T-helper 17 cell (primary cell): ENCODE measurements around the gene SCGB3A1. TPM values are rescaled to one million over a fixed set of nuclear protein-coding genes. Genes with fewer than 3 reads are reported as not detected.

Source experiments
- ATAC-seq: fragments of 150-1000 bp; cut with Tn5 transposase; 2 replicates; pipeline ENCODE4 v1.10.0; 2021; ENCODE audit warnings: mild to moderate bottlenecking, moderate library complexity
- DNase-seq, 3 donors: peaks; one replicate each; pipeline versions ENCODE4 v3.0.0 to v3.0.0-alpha.2; 2020 to 2021
- H3K9me3 ChIP-seq: one replicate; pipeline ENCODE4 v1.7.0; 2013; ENCODE audit warnings: low read length, mild to moderate bottlenecking; ENCODE audit not compliant: control insufficient read depth, poor library complexity, severe bottlenecking
- H3K27ac Mint-ChIP-seq: one replicate; pipeline ENCODE4 v1.8.0; 2022; ENCODE audit warnings: mild to moderate bottlenecking, moderate library complexity, mixed read lengths
- H3K27me3 Mint-ChIP-seq: one replicate; pipeline ENCODE4 v1.8.0; 2022; ENCODE audit warnings: mixed read lengths
- H3K36me3 Mint-ChIP-seq: one replicate; pipeline ENCODE4 v1.8.0; 2022; ENCODE audit warnings: low read depth, mixed read lengths
- H3K4me1 Mint-ChIP-seq: one replicate; pipeline ENCODE4 v1.8.0; 2022; ENCODE audit warnings: mild to moderate bottlenecking, mixed read lengths
- H3K4me3 Mint-ChIP-seq: one replicate; pipeline ENCODE4 v1.8.0; 2022; ENCODE audit warnings: mild to moderate bottlenecking, moderate library complexity, mixed read lengths
- total RNA-seq, 4 donors: library from RNA in 2 of 4; stranded (reverse) in 2 of 4; gene quantifications; one replicate each; pipeline ENCODE4 v1.2.3 and lab custom pipeline; 2022 to 2026

The SCGB3A1 gene
- total RNA-seq, 2 donors from 2014 or later, result 4.1 TPM; not detected in 1

DNA sequence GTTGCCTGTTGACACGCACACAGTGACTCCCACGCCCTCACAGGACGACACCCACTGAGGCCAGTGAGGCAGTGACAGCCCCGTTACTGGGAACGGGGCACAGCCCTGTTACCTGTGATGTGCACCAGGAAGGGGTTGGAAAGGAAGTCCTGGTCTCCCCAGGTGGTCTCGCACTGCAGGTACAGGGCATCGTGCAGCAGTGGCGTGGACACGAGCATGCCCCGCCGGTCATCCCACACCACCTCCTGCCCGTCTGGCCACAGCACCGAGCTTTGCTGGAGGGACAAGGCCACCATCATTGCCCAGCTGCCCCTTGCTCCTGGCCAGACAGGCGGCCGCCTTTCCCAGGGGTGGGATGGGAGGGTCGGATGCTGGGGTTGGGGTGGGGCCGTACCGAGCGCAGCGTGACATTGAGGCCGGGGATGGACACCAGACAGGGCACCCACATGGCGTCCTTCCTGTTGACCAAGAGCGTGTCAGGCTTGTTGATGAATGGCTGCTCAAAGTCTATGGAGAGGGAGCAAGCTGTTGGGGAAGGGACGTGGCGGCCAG lies 38.6 kb upstream of the SCGB3A1 start:
- H3K4me3 Mint-ChIP-seq, result no peak overlapping the region
- ATAC-seq, result no peak
- peaks cover 6% of the 10 kb centered on the region for H3K27me3 Mint-ChIP-seq
- no peaks in the 10 kb centered on the region for H3K9me3 ChIP-seq
- DNase-seq, result no peak
- H3K4me1 Mint-ChIP-seq, result peaks cover 4% of the 10 kb centered on the region
- H3K27ac Mint-ChIP-seq, result no peak overlapping the region
- no peaks in the 10 kb centered on the region for H3K36me3 Mint-ChIP-seq

DNA sequence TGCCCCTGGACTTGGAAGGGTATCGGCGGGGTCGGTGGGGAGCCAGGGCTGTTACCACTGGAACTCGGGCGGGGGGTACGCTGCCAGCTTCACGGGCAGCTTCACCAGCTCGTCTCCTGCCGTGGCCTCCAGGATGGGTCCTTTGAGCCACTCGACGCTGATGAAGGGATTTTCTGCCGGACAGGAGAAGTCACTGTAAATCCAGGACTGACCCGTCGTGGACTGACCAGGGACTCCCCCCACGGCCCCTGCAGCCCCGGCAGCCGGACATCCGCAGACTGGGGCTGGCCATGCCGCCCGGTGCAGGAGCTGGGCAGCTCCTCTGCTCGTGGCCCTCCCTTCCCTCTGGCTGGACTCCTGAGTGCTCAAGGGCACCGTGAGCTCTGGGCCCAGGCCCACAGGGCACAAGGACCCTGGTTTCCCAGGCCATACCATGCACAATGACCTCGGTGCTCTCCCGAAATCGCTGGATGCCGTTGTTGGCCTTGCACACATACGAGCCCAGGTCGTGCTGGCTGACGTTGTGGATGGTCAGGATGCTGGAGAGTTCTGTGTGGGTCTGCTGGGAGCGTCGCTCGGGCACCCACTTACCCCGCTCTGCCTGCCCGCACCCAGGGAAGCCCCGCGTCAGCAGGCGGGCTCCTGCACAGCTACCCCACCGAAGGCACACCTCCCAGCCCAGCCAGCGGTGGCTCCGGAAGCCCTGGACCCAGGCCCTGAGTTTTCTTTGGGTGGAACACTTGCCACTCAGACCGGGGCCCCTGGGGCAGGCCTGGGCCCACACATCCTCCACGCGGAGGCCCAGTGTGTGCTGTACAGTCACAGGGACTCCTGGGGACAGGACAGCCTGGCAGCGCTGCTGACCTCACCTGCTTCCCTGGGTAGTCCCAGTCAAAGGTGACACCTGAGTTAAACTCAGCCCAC lies 37.8 kb upstream of the SCGB3A1 start:
- ATAC-seq (no peak), DNase-seq (no peak)
- Mint-ChIP-seq H3K27ac (no peak overlapping the region), H3K36me3 (no peaks in the 10 kb centered on the region), H3K4me3 (no peak overlapping the region), H3K27me3 (peaks cover 6% of the 10 kb centered on the region), H3K4me1 (peaks cover 7% of the 10 kb centered on the region)
- no peaks in the 10 kb centered on the region for H3K9me3 ChIP-seq

DNA sequence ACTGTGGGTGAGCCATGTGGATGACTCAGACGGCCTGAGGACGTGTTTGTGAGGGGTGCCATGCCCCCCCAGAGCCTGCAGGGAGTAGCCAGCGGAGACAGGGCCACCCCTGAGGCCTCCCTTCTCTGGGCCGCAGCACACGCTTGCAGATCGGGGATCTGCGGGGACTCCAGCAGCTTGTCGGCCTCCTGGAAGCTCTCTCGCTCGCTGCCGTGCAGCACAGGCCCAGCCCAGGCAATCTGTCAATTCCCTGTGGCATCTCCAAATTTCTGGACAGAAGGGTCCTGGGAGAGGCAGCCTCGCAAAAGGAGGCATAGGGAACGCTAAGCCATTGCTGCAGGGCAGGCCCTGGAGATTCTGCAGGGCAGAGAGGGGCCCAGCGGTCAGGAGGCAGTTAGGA lies 36.9 kb upstream of the SCGB3A1 start:
- no peak overlapping the region for H3K4me3 Mint-ChIP-seq
- DNase-seq, result no peak
- H3K9me3 ChIP-seq, result no peaks in the 10 kb centered on the region
- peaks cover 9% of the 10 kb centered on the region for H3K4me1 Mint-ChIP-seq
- ATAC-seq, result no peak
- H3K36me3 Mint-ChIP-seq, result no peaks in the 10 kb centered on the region
- H3K27me3 Mint-ChIP-seq, result peaks cover 6% of the 10 kb centered on the region
- H3K27ac Mint-ChIP-seq, result no peak overlapping the region

DNA sequence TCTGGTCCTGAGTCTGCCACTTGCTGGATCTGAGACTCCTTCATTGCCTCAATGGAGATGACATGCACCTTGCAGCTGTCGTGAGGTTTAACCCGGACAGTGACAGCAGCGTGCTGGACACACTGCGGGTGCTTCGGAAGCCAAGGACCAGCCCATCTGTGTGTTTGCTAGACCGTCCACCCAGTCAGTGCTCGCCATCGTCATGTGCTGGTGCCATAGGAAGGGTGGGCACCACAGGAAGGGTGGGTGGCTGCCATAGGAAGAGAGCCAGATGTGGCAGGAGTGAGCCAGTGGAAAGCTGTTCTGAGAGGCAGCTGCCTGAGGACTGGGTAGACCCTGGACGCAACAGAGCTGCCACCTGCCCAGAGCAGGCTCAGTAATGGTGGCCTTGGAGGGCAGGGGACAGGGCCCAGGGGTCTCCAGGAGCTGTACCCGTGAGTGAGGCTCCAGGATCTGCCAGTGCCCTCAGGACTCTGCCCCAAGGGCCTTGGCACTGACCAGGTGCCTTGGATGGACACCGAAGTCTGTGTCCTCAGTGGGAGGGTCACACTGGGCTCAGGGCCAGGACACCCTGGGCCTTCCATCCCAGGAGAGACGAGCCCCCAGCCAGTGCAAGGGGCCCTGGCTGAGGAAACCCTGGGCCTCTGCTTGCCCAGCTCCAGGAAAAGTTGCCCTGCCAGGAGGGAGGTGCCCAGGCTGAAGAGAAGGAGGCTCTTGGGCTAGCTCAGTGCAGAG lies 36.3 kb upstream of the SCGB3A1 start:
- no peaks in the 10 kb centered on the region for H3K36me3 Mint-ChIP-seq
- H3K4me3 Mint-ChIP-seq, result no peak overlapping the region
- peaks cover 6% of the 10 kb centered on the region for H3K27me3 Mint-ChIP-seq
- ATAC-seq (no peak), DNase-seq (no peak)
- no peak overlapping the region for H3K27ac Mint-ChIP-seq
- no peaks in the 10 kb centered on the region for H3K9me3 ChIP-seq
- peaks cover 7% of the 10 kb centered on the region for H3K4me1 Mint-ChIP-seq

DNA sequence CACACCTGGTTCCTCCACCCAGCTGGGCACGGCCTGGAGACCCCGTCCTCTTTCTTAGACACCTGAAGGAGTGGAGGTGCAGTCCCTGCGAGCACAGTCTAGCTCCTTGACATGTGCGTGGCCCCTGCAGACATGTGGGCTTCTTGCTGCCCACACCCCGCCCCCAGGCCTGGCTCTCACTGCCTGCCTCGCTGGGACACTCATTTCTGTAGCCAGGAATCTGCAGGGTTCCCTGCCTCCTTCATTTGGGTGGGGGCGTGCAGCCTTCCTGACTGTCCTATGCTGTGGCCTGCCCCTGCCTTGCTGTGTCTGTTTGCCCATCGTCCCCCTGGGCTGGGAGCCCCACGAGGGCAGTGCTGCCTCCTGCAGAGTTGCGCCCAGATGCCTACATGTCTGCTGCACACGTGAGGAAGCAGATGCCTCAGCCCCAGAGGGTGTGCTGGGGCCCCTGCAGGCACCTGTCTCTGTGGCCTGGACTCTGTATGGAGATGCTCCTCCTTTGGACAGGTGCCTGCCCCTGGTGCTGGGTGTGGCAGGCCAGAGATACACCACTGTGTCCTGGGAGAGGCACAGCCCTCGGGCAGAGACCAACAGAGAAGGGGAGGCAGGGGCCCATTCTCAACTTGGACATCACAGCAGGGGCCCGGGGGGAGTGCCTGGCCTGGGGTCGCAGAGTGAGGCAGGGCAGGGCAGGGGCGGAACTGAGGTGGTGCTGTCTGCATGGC lies 35.5 kb upstream of the SCGB3A1 start:
- Mint-ChIP-seq H3K36me3 (no peaks in the 10 kb centered on the region), H3K27ac (no peak overlapping the region), H3K4me1 (peaks cover 7% of the 10 kb centered on the region), H3K4me3 (no peak overlapping the region), H3K27me3 (peaks cover 6% of the 10 kb centered on the region)
- ATAC-seq (no peak), DNase-seq (no peak)
- H3K9me3 ChIP-seq, result no peaks in the 10 kb centered on the region

DNA sequence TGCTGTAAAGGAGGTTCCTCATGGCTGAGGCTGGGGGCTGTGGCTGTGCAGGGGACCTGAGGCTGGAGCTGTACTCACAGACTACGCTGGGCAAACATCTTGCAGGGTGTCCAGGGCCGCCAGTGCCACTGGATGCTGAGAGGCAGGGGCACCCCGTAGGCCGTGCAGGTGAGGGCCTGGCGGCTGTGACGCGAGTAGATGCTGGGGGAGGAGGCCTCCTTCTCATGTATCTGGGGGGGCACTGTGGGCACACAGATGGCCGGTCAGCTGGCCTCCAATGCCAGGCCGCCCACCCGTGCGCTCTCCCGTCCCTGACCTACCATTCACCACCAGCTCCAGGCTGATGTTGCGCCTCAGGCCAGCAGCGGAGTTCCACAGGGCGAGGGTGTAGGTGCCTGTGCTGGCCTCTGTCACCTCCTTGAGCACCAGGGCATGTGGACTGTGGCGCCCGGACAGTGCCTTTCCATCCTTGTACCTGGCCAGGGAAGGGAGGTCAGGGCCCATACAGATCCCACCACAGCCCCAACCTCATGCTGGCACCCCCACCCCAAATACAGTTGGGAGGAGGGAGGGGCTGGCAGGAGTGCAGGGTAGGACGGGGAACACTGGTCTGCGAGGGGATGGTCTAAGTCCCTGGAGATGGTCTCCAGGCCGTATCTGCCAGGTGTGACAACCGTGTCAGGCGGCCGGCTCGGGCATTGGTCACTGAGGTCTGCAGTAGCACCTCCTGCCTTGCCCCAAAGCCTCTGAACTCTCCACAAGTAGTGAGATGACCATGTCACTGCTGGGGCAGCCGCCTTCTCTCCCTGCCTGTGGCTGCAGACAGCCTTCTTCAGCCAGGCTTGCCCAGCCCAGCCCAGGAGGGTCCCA lies 34.7 kb upstream of the SCGB3A1 start:
- Mint-ChIP-seq H3K4me3 (no peak overlapping the region), H3K36me3 (no peaks in the 10 kb centered on the region), H3K4me1 (peaks cover 7% of the 10 kb centered on the region), H3K27ac (no peak overlapping the region), H3K27me3 (peaks cover 6% of the 10 kb centered on the region)
- no peak for ATAC-seq
- no peak for DNase-seq
- H3K9me3 ChIP-seq, result no peaks in the 10 kb centered on the region

DNA sequence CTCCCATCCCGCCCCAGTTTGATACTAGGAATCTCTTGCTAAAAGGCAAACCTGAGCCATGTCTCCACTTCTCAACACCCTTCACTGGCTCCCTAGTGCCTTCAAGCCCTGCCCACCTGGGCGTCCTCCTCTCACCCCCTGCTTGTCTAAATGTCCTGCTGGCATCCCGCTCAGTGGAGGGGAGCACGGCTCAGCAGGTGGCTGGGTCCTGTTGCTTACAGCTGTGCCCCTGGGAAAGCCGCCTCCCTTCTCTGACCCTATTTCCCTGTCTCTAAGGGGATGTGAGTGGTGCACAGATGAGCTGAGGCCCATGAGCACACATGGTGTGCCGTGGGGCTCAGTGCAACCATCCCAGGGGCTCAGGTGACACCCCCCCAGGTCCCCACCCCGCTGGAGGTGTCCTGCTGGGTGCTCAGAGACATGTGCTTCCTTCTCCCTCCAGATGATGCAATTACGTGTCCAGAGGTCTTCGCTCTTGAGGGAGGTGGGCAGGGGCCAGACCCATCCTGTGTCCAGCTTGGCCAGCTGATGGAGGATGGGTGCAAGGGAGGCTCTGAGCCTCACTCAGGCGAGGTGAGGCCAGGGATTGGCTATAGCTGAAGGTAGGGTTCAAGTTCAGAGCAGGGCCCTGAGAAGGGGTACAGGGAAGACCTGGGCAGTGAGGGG lies 34.0 kb upstream of the SCGB3A1 start:
- Mint-ChIP-seq H3K27ac (no peak overlapping the region), H3K4me3 (no peak overlapping the region), H3K27me3 (peaks cover 6% of the 10 kb centered on the region), H3K36me3 (no peaks in the 10 kb centered on the region), H3K4me1 (peaks cover 7% of the 10 kb centered on the region)
- H3K9me3 ChIP-seq, result no peaks in the 10 kb centered on the region
- DNase-seq (no peak), ATAC-seq (no peak)

DNA sequence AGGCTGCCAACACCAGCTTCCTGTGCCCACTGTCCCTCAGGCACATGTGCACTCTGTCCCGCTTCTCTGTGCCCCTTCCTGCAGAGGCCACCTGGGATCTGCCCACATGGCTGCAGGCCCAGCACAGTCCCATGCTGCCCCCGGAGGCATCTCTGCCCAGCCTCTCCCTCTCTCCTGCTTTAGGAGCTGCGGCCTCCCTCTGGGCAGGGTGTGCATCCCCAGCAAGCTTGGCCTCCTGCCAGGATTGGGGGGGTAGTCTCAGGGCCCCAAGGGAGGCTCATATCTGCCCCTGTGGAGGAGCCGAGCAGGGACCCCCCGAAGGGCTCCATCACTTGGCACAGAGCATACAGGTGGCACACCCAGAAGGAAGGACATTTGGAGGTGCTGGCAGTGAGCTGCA lies 33.3 kb upstream of the SCGB3A1 start:
- H3K9me3 ChIP-seq, result no peaks in the 10 kb centered on the region
- ATAC-seq (no peak), DNase-seq (no peak)
- H3K27ac Mint-ChIP-seq, result no peak overlapping the region
- no peaks in the 10 kb centered on the region for H3K36me3 Mint-ChIP-seq
- H3K27me3 Mint-ChIP-seq, result peaks cover 6% of the 10 kb centered on the region
- H3K4me3 Mint-ChIP-seq, result no peak overlapping the region
- peaks cover 7% of the 10 kb centered on the region for H3K4me1 Mint-ChIP-seq

DNA sequence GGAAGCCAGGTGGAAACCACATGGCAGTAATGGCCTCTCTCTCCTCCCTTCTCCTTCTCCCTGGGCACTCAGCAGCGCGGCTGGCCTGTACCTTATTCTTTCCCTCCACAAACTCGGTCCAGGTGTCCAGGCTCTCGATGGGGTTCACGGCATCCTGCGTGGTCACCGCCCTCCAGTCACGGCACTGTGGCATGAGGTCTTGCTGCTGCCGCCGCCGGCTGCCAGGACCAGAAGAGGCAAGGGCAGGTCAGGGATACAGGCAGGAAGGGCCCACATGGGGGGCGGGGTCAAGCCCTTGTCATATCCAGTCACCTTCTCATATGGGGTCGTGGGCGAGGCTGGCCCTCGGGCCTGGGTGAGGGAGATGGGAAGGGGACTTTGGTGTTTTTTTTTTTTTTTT lies 32.5 kb upstream of the SCGB3A1 start:
- H3K9me3 ChIP-seq, result no peaks in the 10 kb centered on the region
- Mint-ChIP-seq H3K36me3 (no peaks in the 10 kb centered on the region), H3K4me1 (peaks cover 7% of the 10 kb centered on the region), H3K27ac (no peak overlapping the region), H3K27me3 (peaks cover 6% of the 10 kb centered on the region), H3K4me3 (no peak overlapping the region)
- ATAC-seq (no peak), DNase-seq (no peak)

DNA sequence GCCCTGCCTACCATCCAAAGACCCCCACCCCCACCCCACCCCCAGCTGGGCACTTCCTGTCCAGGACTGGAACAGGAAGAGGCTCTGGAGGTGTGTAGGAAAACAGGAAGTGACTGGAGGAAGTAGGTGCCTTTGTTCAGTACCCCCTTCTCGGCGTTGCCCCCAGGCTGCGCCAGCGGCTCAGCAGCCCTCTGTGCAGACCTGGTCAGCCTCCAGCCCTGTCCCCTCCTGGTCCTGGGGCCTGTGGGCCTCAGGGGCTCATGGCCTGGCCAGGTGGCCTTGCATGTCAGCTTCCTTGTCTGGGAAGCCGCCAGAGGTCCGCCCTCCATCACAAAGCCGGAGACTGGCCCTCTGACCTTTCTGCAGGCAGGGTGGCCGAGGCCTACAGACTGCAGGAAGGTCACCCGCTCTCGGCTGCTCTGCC lies 32.1 kb upstream of the SCGB3A1 start:
- Mint-ChIP-seq H3K4me1 (peaks cover 7% of the 10 kb centered on the region), H3K27ac (no peak overlapping the region), H3K4me3 (no peak overlapping the region), H3K36me3 (no peaks in the 10 kb centered on the region), H3K27me3 (peaks cover 6% of the 10 kb centered on the region)
- DNase-seq, result no peak
- ATAC-seq, result no peak
- H3K9me3 ChIP-seq, result no peaks in the 10 kb centered on the region

DNA sequence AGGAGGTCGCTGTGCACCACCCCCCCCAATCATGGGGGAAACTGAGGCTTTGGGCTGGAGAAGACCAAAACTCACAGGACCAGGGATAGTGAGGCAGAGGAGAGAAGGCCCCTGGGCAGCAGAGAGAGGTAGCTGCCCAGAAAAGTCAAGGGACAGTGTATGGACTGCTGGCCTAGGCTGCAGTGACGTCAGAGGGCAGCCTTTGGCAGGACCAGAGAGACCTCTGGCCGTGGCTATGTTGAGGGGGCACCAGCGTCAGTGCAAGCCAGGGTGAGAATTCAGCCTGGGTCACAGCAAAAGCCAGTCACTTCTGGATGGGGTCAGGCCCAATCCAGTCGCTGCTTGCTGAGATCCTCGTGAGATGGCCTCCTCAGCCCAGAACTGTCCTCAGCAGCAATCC lies 31.6 kb upstream of the SCGB3A1 start:
- peaks cover 6% of the 10 kb centered on the region for H3K27me3 Mint-ChIP-seq
- no peak overlapping the region for H3K4me3 Mint-ChIP-seq
- peaks cover 7% of the 10 kb centered on the region for H3K4me1 Mint-ChIP-seq
- H3K9me3 ChIP-seq, result no peaks in the 10 kb centered on the region
- ATAC-seq (no peak), DNase-seq (no peak)
- H3K36me3 Mint-ChIP-seq, result no peaks in the 10 kb centered on the region
- H3K27ac Mint-ChIP-seq, result no peak overlapping the region

DNA sequence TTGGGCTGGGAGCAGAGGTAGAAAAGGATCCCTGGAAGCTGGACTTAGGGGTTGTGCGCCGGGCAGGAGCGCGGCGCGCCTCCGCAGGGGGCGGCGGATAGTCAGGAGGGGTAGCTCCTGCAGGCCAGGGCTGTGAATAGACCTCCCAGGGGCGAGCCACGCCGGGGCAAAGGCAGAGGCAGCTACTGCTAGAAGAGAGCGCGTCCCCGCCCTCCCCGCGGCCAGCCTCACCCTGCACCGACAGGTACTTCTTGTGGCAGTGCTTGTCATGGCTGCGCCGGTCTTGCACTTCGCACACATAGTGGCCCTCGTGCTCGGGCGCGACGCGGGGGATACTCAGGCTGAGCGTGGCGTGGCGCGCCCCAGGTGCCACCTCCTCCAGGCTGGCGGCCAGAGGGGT lies 30.0 kb upstream of the SCGB3A1 start:
- H3K4me1 Mint-ChIP-seq, result peaks cover 7% of the 10 kb centered on the region
- H3K36me3 Mint-ChIP-seq, result no peaks in the 10 kb centered on the region
- DNase-seq, result no peak
- no peak overlapping the region for H3K27ac Mint-ChIP-seq
- no peak for ATAC-seq
- H3K4me3 Mint-ChIP-seq, result no peak overlapping the region
- no peaks in the 10 kb centered on the region for H3K9me3 ChIP-seq
- H3K27me3 Mint-ChIP-seq, result no peaks in the 10 kb centered on the region
